ENCODE measurements around the gene ZSWIM6.

- TF ChIP-seq CTCF (IDR thresholded peaks at IDR 0.05; ENCODE audit: insufficient read depth, low read length, poor library complexity, severe bottlenecking) (no peak), EZH2phosphoT487 (conservative IDR thresholded peaks at IDR 0.05; ENCODE audit: low read length) (no peak)
These were observed 22.1 kb downstream of the ZSWIM6 start for GRCh38 chr5:61354199-61354598.
